Adrenal gland (tissue), 12 donors: ENCODE measurements around the gene ZBTB39. TPM values are rescaled to one million over a fixed set of nuclear protein-coding genes. Genes with fewer than 3 reads are reported as not detected.

Experiments
- polyA plus RNA-seq, 3 donors: library from polyadenylated mRNA; stranded (reverse); fragments of 200-250 nt in 2 of 3; fragments of 350-450 nt in 1 of 3; fragmentation: Illumina TruSeq in 1 of 3; extraction: RNeasy Lipid Tissue Mini Kit (QIAGEN cat#74804) in 1 of 3; gene quantifications; one replicate each; pipeline ENCODE4 v1.2.3, GENCODE V29; 2013 to 2014
- total RNA-seq, 9 donors: library from RNA; depleted of rRNA in 4 of 9; stranded (reverse); fragments of >200 nt in 4 of 9; fragments of 120-200 nt in 1 of 9; fragmentation: NEBNext Ultra II Directional in 1 of 9; extraction: Animal tissue kit (Norgen Biotek cat#: 25700) in 1 of 9; gene quantifications; one replicate each; pipeline versions ENCODE4 v1.1.0 to v1.2.4, GENCODE V29; 2013 to 2023
- donor health status: healthy with polysubstance abuse.
- donor health status: Bipolar disorder and iron deficiency.
- donor health status: DM: yes; HTN: yes; CAD: no.
- donor health status: DM: no; HTN: no; CAD: no.
- donor health status: DM: no; HTN: no; CAD: no.
- donor health status: DM: yes; HTN: yes; CAD: no.

Gene ZBTB39
- total and polyA plus RNA-seq, 12 donors = 1.4 to 6.0 (median 3.9) TPM

Other genes starting within 250 kb of the ZBTB39 start
- gene HSD17B6, start 243.2 kb downstream of the ZBTB39 start, total RNA-seq = 1 to 10 TPM in 8 of 9 donors, not detected in 1; 1.1 to 7.2 (median 2.2) TPM
- gene HSD17B6, start 243.2 kb downstream of the ZBTB39 start, polyA plus RNA-seq = 1 to 10 TPM in 2 of 3 donors, under 1 TPM in 1; 0.37 to 5.3 (median 2.5) TPM
- under 1 TPM in 1 of 9 donors, not detected in 8; 0.06 TPM for gene SDR9C7, start 72.1 kb downstream of the ZBTB39 start, total RNA-seq
- not detected for gene SDR9C7, start 72.1 kb downstream of the ZBTB39 start, polyA plus RNA-seq
- under 1 TPM in 8 of 9 donors, not detected in 1; 0.32 to 0.72 (median 0.49) TPM for gene RDH16, start 48.9 kb downstream of the ZBTB39 start, total RNA-seq
- gene RDH16, start 48.9 kb downstream of the ZBTB39 start, polyA plus RNA-seq = 1 to 10 TPM in 1 of 3 donors, under 1 TPM in 2; 0.05 to 1.1 (median 0.61) TPM
- gene TAC3, start 10.0 kb upstream of the ZBTB39 start, total RNA-seq = under 1 TPM in 2 of 9 donors, not detected in 7; 0.39 to 0.46 TPM
- gene TAC3, start 10.0 kb upstream of the ZBTB39 start, polyA plus RNA-seq = 1 to 10 TPM in 1 of 3 donors, not detected in 2; 1.1 TPM
- gene MYO1A, start 43.6 kb upstream of the ZBTB39 start, total RNA-seq = 1 to 10 TPM in 3 of 9 donors, under 1 TPM in 5, not detected in 1; under 0.01 to 1.6 (median 0.43) TPM
- gene MYO1A, start 43.6 kb upstream of the ZBTB39 start, polyA plus RNA-seq = under 1 TPM; 0.46 to 0.88 (median 0.64) TPM
- gene NEMP1, start 72.2 kb upstream of the ZBTB39 start, total RNA-seq = 10 to 100 TPM in 4 of 9 donors, 1 to 10 TPM in 5; 5.8 to 16.4 (median 10.0) TPM
- 1 to 10 TPM; 2.7 to 5.7 (median 3.1) TPM for gene NEMP1, start 72.2 kb upstream of the ZBTB39 start, polyA plus RNA-seq
- gene NAB2, start 82.6 kb upstream of the ZBTB39 start, total RNA-seq = 10 to 100 TPM; 11.4 to 36.0 (median 18.1) TPM
- 10 to 100 TPM in 2 of 3 donors, 1 to 10 TPM in 1; 9.4 to 64.6 (median 56.9) TPM for gene NAB2, start 82.6 kb upstream of the ZBTB39 start, polyA plus RNA-seq
- gene STAT6, start 104.8 kb upstream of the ZBTB39 start, total RNA-seq = 100 to 1,000 TPM in 8 of 9 donors, 10 to 100 TPM in 1; 71.9 to 227 (median 153) TPM
- gene STAT6, start 104.8 kb upstream of the ZBTB39 start, polyA plus RNA-seq = 100 to 1,000 TPM; 102 to 321 (median 177) TPM
- 100 to 1,000 TPM in 8 of 9 donors, 10 to 100 TPM in 1; 18.4 to 307 (median 159) TPM for gene LRP1, start 121.9 kb upstream of the ZBTB39 start, total RNA-seq
- 10 to 100 TPM; 21.2 to 81.0 (median 59.2) TPM for gene LRP1, start 121.9 kb upstream of the ZBTB39 start, polyA plus RNA-seq
- not detected for gene LRP1-AS, start 141.1 kb upstream of the ZBTB39 start, total RNA-seq
- not detected for gene LRP1-AS, start 141.1 kb upstream of the ZBTB39 start, polyA plus RNA-seq
- gene NXPH4, start 210.2 kb upstream of the ZBTB39 start, total RNA-seq = 1 to 10 TPM in 1 of 9 donors, under 1 TPM in 5, not detected in 3; 0.06 to 3.7 (median 0.36) TPM
- gene NXPH4, start 210.2 kb upstream of the ZBTB39 start, polyA plus RNA-seq = 1 to 10 TPM in 2 of 3 donors, under 1 TPM in 1; 0.62 to 1.7 (median 1.2) TPM
- 10 to 100 TPM; 50.5 to 94.7 (median 70.9) TPM for gene SHMT2, start 223.2 kb upstream of the ZBTB39 start, total RNA-seq
- 10 to 100 TPM; 25.2 to 43.0 (median 29.0) TPM for gene SHMT2, start 223.2 kb upstream of the ZBTB39 start, polyA plus RNA-seq
- 1 to 10 TPM in 8 of 9 donors, under 1 TPM in 1; 0.30 to 4.1 (median 2.4) TPM for gene STAC3, start 244.6 kb upstream of the ZBTB39 start, total RNA-seq
- gene STAC3, start 244.6 kb upstream of the ZBTB39 start, polyA plus RNA-seq = 10 to 100 TPM in 1 of 3 donors, 1 to 10 TPM in 2; 2.0 to 10.5 (median 4.5) TPM